Measurements from ENCODE around the gene KIAA1549.

- TF ChIP-seq CTCF (conservative IDR thresholded peaks at IDR 0.05 in 1 of 2, IDR thresholded peaks at IDR 0.05 in 1 of 2; ENCODE audit: extremely low read depth in 1 of 2, insufficient read depth in 1 of 2, low read depth in 1 of 2, low read length in 2 of 2) (no peak), EZH2 (IDR thresholded peaks at IDR 0.05; ENCODE audit: borderline replicate concordance, low read length) (no peak)
These were observed 6.4 kb downstream of the KIAA1549 start for GRCh38 chr7:138974675-138975292.
